WTC11 (cell line): ENCODE results near the gene LATS2. TPM values are rescaled to one million over a fixed set of nuclear protein-coding genes. Genes with fewer than 3 reads are reported as not detected.

ENCODE experiments used
- ATAC-seq: fragments of 200-7000 bp; cut with Tn5 transposase; 2 replicates; pipeline ENCODE4 v1.10.0; 2021; ENCODE audit warnings: mild to moderate bottlenecking, moderate library complexity
- CTCF ChIA-PET: fragments of 300-600 bp; sonication (Branson Sonifier 250); formaldehyde crosslinking; loops from one replicate; lab custom pipeline; 2021; ENCODE audit warnings: antibody characterized with exemption; lab: Charles Lee
- POLR2A ChIA-PET: fragments of 350-600 bp; sonication (Branson Sonifier 250); formaldehyde crosslinking; loops from one replicate; lab custom pipeline; 2021; ENCODE audit warnings: antibody characterized with exemption; lab: Charles Lee
- DNase-seq: peaks from one replicate; pipeline ENCODE4 v3.0.0; 2021; ENCODE audit warnings: low spot score
- H3K27ac Mint-ChIP-seq: 2 replicates; pipeline ENCODE4 v1.8.0; 2021; ENCODE audit warnings: mixed read lengths
- H3K27me3 Mint-ChIP-seq: 2 replicates; pipeline ENCODE4 v1.8.0; 2021; ENCODE audit warnings: low read depth, mild to moderate bottlenecking, moderate library complexity, mixed read lengths
- H3K36me3 Mint-ChIP-seq: 2 replicates; pipeline ENCODE4 v1.8.0; 2021; ENCODE audit warnings: mixed read lengths
- H3K4me1 Mint-ChIP-seq: 2 replicates; pipeline ENCODE4 v1.8.0; 2022; ENCODE audit warnings: mixed read lengths
- H3K4me3 Mint-ChIP-seq: 2 replicates; pipeline ENCODE4 v1.8.0; 2021; ENCODE audit warnings: mild to moderate bottlenecking, moderate library complexity, mixed read lengths
- H3K9me3 Mint-ChIP-seq: 2 replicates; pipeline ENCODE4 v1.8.0; 2021; ENCODE audit warnings: mixed read lengths
- AFF4 ChIP-seq: sonication (generic); formaldehyde crosslinking; IDR thresholded peaks from 2 replicates; pipeline ENCODE4 v1.8.1; 2023; ENCODE audit warnings: mild to moderate bottlenecking, missing genetic modification reagents, borderline replicate concordance
- AR ChIP-seq: fragments of 250-450 bp; sonication (Bioruptor Pico); IDR thresholded peaks from 2 replicates; pipeline ENCODE4 v1.9.0; 2021; ENCODE audit warnings: mild to moderate bottlenecking
- CBFB ChIP-seq: sonication (generic); formaldehyde crosslinking; IDR thresholded peaks from 2 replicates; pipeline ENCODE4 v1.8.1; 2022; ENCODE audit warnings: mild to moderate bottlenecking, low read depth, missing genetic modification reagents
- CTCF ChIP-seq: fragments of 200-600 bp; IDR thresholded peaks from 2 replicates; pipeline ENCODE4 v1.8.0; 2022; ENCODE audit warnings: antibody characterized with exemption
- FOXP4 ChIP-seq: sonication (generic); formaldehyde crosslinking; IDR thresholded peaks from 2 replicates; pipeline ENCODE4 v1.8.0; 2022; ENCODE audit warnings: mild to moderate bottlenecking, missing genetic modification reagents
- IRF1 ChIP-seq: sonication (generic); formaldehyde crosslinking; IDR thresholded peaks from 2 replicates; pipeline ENCODE4 v1.8.0; 2023; ENCODE audit warnings: missing genetic modification reagents
- MAX ChIP-seq: sonication (generic); formaldehyde crosslinking; IDR thresholded peaks from 2 replicates; pipeline ENCODE4 v1.8.0; 2022; ENCODE audit warnings: mild to moderate bottlenecking, missing genetic modification reagents
- PRDM15 ChIP-seq: sonication (generic); formaldehyde crosslinking; IDR thresholded peaks from 2 replicates; pipeline ENCODE4 v1.8.0; 2022; ENCODE audit warnings: missing genetic modification reagents
- RELA ChIP-seq: sonication (generic); formaldehyde crosslinking; IDR thresholded peaks from 2 replicates; pipeline ENCODE4 v1.8.1; 2022; ENCODE audit warnings: missing genetic modification reagents, mild to moderate bottlenecking, borderline replicate concordance
- SMAD3 ChIP-seq: sonication (generic); formaldehyde crosslinking; IDR thresholded peaks from 2 replicates; pipeline ENCODE4 v1.8.0; 2022; ENCODE audit warnings: missing genetic modification reagents, mild to moderate bottlenecking, borderline replicate concordance
- TCF7 ChIP-seq: sonication (generic); formaldehyde crosslinking; IDR thresholded peaks from 2 replicates; pipeline ENCODE4 v1.8.0; 2022; ENCODE audit warnings: mild to moderate bottlenecking, low read depth, missing genetic modification reagents, moderate library complexity
- TEAD4 ChIP-seq: sonication (generic); formaldehyde crosslinking; IDR thresholded peaks from 2 replicates; pipeline ENCODE4 v1.8.0; 2022; ENCODE audit warnings: mild to moderate bottlenecking, missing genetic modification reagents
- ZNF317 ChIP-seq: sonication (generic); formaldehyde crosslinking; IDR thresholded peaks from 2 replicates; pipeline ENCODE4 v1.8.1; 2023; ENCODE audit warnings: low read depth, mild to moderate bottlenecking, moderate library complexity, missing genetic modification reagents, borderline replicate concordance
- ZNF396 ChIP-seq: fragments of 250-450 bp; sonication (Bioruptor Pico); IDR thresholded peaks from 2 replicates; pipeline ENCODE4 v1.8.0; 2021; ENCODE audit warnings: mild to moderate bottlenecking, moderate library complexity, borderline replicate concordance
- ZNF423 ChIP-seq: fragments of 250-450 bp; sonication (Bioruptor Pico); IDR thresholded peaks from 2 replicates; pipeline ENCODE4 v2.1.2; 2022; ENCODE audit warnings: mild to moderate bottlenecking, moderate library complexity
- ZNF532 ChIP-seq: fragments of 250-450 bp; sonication (Bioruptor Pico); IDR thresholded peaks from 2 replicates; pipeline ENCODE4 v1.9.0; 2021; ENCODE audit warnings: mild to moderate bottlenecking, borderline replicate concordance
- total RNA-seq: library from RNA; stranded (reverse); gene quantifications from 3 replicates; pipeline ENCODE4 v1.2.3, GENCODE V29; 2021

Gene LATS2
- total RNA-seq, 1 experiment from 2014 or later: 28.9 TPM

GRCh38 chr13:21047591-21048282 lies 13.6 kb downstream of the LATS2 start:
- DNase-seq (no peak), ATAC-seq (no peak)
- H3K36me3 Mint-ChIP-seq: peaks cover 33% of the 10 kb centered on the region
- no peak for TF ChIP-seq ZNF532 (CRISPR knock-in tag)
- no peak for TF ChIP-seq CBFB (CRISPR knock-in tag)
- no peak for TF ChIP-seq TEAD4 (CRISPR knock-in tag)
- TF ChIP-seq PRDM15: no peak
- TF ChIP-seq AR (CRISPR knock-in tag): no peak
- no peak for TF ChIP-seq ZNF317 (CRISPR knock-in tag)
- no peak for TF ChIP-seq IRF1 (CRISPR knock-in tag)
- TF ChIP-seq TCF7: no peak
- no peak for TF ChIP-seq FOXP4
- no peak for TF ChIP-seq ZNF423 (CRISPR knock-in tag)
- no peak for TF ChIP-seq SMAD3 (CRISPR knock-in tag)
- no peak for TF ChIP-seq RELA (CRISPR knock-in tag)
- no peak for TF ChIP-seq CTCF
- no peak for TF ChIP-seq AFF4 (CRISPR knock-in tag)
- TF ChIP-seq ZNF396 (CRISPR knock-in tag): no peak
- no peak for TF ChIP-seq MAX (CRISPR knock-in tag)

More at GRCh38 chr13:21047591-21048282, 13.6 kb downstream of the LATS2 start:
- ChIA-PET CTCF (interaction anchor here (1.0 kb wide), 1 partner anchor 13 kb away, joined by 3 read pairs; no protein-coding TSS in a partner anchor), POLR2A (interaction anchor here (2.9 kb wide), 1 partner anchor 13 kb away, joined by 22 read pairs; the partner anchor contains the start of gene LATS2)
- H3K27me3 Mint-ChIP-seq: no peaks in the 10 kb centered on the region
- H3K27ac Mint-ChIP-seq: peak overlapping the region; percentile 90; the same call in 1 of the 2 replicates
- H3K4me1 Mint-ChIP-seq: peaks cover 34% of the 10 kb centered on the region
- H3K9me3 Mint-ChIP-seq: no peaks in the 10 kb centered on the region
- H3K4me3 Mint-ChIP-seq: no peak overlapping the region
